GM23338 (cell line): ENCODE results near the gene ITGA2.

Experiments used
- CTCF ChIP-seq, 2 experiments: fragments of 200-600 bp in 1 of 2; sonication (generic) in 1 of 2; conservative IDR thresholded peaks; 2 replicates each; pipeline versions ENCODE4 v1.5.1 to v1.6.1; 2016 to 2017; ENCODE audit warnings: antibody characterized with exemption in 2 of 2, low read depth in 2 of 2, mild to moderate bottlenecking in 2 of 2, moderate library complexity in 1 of 2
- EZH2phosphoT487 ChIP-seq: fragments of 200-600 bp; sonication (generic); IDR thresholded peaks from one replicate; pipeline ENCODE4 v1.8.1; 2018; ENCODE audit warnings: antibody characterized with exemption; ENCODE audit not compliant: unreplicated experiment
- JUNB ChIP-seq: IDR thresholded peaks from one replicate; pipeline ENCODE4 v1.6.1; 2016; ENCODE audit warnings: antibody characterized with exemption; ENCODE audit not compliant: unreplicated experiment
- POLR2AphosphoS5 ChIP-seq: IDR thresholded peaks from 2 replicates; pipeline ENCODE4 v1.6.1; 2016; ENCODE audit warnings: antibody characterized with exemption, low read depth

DNA sequence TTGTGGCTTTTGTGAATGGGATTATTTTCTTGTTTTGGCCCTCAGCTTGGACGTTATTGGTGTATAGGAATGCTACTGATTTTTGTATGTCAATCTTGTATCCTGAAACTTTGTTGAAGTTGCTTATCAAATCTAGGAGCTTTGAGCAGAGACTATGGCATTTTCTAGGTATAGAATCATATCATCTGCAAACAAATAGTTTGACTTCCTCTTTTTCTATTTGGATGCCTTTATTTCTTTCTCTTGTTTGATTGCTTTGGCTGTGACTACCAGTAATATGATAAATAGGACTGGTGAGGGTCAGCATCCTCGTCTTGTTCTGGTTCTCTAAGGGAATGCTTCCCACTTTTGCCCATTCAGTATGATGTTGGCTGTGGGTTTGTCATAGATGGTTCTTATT, 24.7 kb downstream of the ITGA2 start:
- TF ChIP-seq EZH2phosphoT487 (no peak), CTCF (conservative IDR thresholded peaks at IDR 0.05; ENCODE audit: low read depth in 2 of 2) (no peak), POLR2AphosphoS5 (no peak), JUNB (no peak)
